ENCODE data around the gene SORCS2. TPM values are rescaled to one million over a fixed set of nuclear protein-coding genes. Genes with fewer than 3 reads are reported as not detected.

SORCS2 gene
- total and polyA plus RNA-seq, 2 donors (not counting 1 experiment from before 2014, with no cell fraction given): not detected

DNA sequence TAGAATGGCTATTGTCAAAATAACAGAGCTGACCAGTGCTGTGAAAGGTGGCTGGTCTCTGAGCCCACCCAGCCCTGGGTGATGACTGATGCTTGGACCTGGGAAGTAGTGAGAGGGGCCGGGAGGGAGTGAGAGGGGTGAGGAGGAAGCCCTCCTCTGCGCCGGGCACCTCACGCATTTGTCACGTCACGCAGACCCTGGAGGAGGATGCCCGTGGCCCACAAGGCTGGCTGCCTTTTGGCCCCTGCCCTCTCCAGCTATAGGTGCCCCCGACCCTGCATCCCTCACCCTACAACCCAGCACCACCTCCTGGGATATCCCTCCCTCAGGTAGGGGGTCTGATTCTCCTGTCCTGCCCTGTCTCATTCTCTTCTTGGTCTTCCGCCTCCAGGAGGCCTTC is 539.9 kb downstream of the SORCS2 start:
- Mint-ChIP-seq H3K4me3 (no peak overlapping the region), H3K27me3 (peaks cover 4% of the 10 kb centered on the region), H3K9me3 (ENCODE audit: insufficient read depth) (no peaks in the 10 kb centered on the region), H3K27ac (no peak overlapping the region), H3K4me1 (no peaks in the 10 kb centered on the region)
- Histone ChIP-seq H2AFZ (ENCODE audit: insufficient read depth, low read depth, low read length, poor library complexity, severe bottlenecking) (no peak overlapping the region), H3K9ac (ENCODE audit: low read length) (no peak overlapping the region), H3K4me3 (ENCODE audit: control extremely low read depth in 1 of 5, extremely low read depth in 1 of 5, insufficient read depth in 1 of 5, low read depth in 2 of 5, low read length in 4 of 5) (no peak overlapping the region), H3K9me3 (ENCODE audit: control extremely low read depth in 1 of 3, control insufficient read depth in 2 of 3, insufficient read depth in 1 of 3, low read length in 2 of 3) (peaks cover 0 to 3% (median 0%) of the 10 kb centered on the region in 3 donors), H3K4me2 (replicated peaks; ENCODE audit: low read depth, low read length, poor library complexity, severe bottlenecking) (no peak overlapping the region), H3K27me3 (replicated peaks in 1 of 4; ENCODE audit: control extremely low read depth in 1 of 4, control insufficient read depth in 3 of 4, insufficient read depth in 4 of 4, low read length in 3 of 4) (no peaks in the 10 kb centered on the region), H3K36me3 (replicated peaks in 1 of 2; ENCODE audit: control extremely low read depth in 1 of 2, control insufficient read depth in 1 of 2, extremely low read depth in 1 of 2, insufficient read depth in 2 of 2, low read length in 1 of 2) (no peaks in the 10 kb centered on the region), H3K79me2 (ENCODE audit: control insufficient read depth, insufficient read depth, low read length) (no peaks in the 10 kb centered on the region), H3K27ac (ENCODE audit: low read length in 2 of 2) (no peak overlapping the region), H3K4me1 (ENCODE audit: control insufficient read depth in 2 of 2, insufficient read depth in 2 of 2, low read length in 2 of 2) (no peaks in the 10 kb centered on the region), H4K20me1 (ENCODE audit: control insufficient read depth, insufficient read depth, low read length, poor library complexity, severe bottlenecking) (no peaks in the 10 kb centered on the region)
- TF ChIP-seq EZH2 (IDR thresholded peaks at IDR 0.05; ENCODE audit: borderline replicate concordance, insufficient read depth, low read depth, low read length, poor library complexity, severe bottlenecking): no peak
- TF ChIP-seq, protein P1, sequence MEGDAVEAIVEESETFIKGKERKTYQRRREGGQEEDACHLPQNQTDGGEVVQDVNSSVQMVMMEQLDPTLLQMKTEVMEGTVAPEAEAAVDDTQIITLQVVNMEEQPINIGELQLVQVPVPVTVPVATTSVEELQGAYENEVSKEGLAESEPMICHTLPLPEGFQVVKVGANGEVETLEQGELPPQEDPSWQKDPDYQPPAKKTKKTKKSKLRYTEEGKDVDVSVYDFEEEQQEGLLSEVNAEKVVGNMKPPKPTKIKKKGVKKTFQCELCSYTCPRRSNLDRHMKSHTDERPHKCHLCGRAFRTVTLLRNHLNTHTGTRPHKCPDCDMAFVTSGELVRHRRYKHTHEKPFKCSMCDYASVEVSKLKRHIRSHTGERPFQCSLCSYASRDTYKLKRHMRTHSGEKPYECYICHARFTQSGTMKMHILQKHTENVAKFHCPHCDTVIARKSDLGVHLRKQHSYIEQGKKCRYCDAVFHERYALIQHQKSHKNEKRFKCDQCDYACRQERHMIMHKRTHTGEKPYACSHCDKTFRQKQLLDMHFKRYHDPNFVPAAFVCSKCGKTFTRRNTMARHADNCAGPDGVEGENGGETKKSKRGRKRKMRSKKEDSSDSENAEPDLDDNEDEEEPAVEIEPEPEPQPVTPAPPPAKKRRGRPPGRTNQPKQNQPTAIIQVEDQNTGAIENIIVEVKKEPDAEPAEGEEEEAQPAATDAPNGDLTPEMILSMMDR (IDR thresholded peaks at IDR 0.05): no peak
- intact Hi-C loops (cut with micrococcal nuclease): no loop called here
- 87% methylated on average over 7 of the region's 9 CpGs for WGBS (ENCODE audit: insufficient coverage)
- DNase-seq (no peak), ATAC-seq (ENCODE audit: low read depth) (no peak)
- CTCF ChIA-PET: no interaction called here
- POLR2A ChIA-PET: no interaction called here

DNA sequence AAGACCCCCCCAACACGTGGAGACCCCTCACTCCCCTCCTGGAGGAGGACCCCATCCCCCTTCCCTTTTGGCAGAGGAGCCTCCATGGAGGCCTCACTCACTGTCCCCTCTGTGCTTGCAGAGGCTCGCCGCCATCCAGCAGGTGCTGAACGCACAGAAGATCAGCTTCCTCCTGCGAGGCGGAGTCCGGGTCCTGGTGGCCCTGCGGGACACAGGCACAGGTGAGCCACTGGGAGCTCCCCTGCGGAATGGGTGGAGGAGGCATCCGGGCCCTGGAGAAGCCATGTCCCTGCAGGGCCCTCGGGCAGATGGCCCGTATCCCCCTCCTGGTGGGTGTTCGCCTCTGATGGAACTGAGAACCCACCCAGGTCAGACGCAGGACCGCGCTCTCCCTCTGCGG is 540.9 kb downstream of the SORCS2 start:
- POLR2A ChIA-PET: no interaction called here
- H3K4me2 ChIP-seq (replicated peaks; ENCODE audit: low read depth, low read length, poor library complexity, severe bottlenecking): no peak overlapping the region
- H3K4me3 Mint-ChIP-seq: no peak overlapping the region

More for the DNA sequence above, 540.9 kb downstream of the SORCS2 start:
- H3K27ac Mint-ChIP-seq: no peak overlapping the region
- Histone ChIP-seq H3K9ac (ENCODE audit: low read length) (no peak overlapping the region), H3K36me3 (replicated peaks in 1 of 2; ENCODE audit: control extremely low read depth in 1 of 2, control insufficient read depth in 1 of 2, extremely low read depth in 1 of 2, insufficient read depth in 2 of 2, low read length in 1 of 2) (no peaks in the 10 kb centered on the region), H4K20me1 (ENCODE audit: control insufficient read depth, insufficient read depth, low read length, poor library complexity, severe bottlenecking) (no peaks in the 10 kb centered on the region), H3K27ac (ENCODE audit: low read length in 2 of 2) (no peak overlapping the region), H3K4me1 (ENCODE audit: control insufficient read depth in 2 of 2, insufficient read depth in 2 of 2, low read length in 2 of 2) (no peaks in the 10 kb centered on the region), H3K9me3 (ENCODE audit: control extremely low read depth in 1 of 3, control insufficient read depth in 2 of 3, insufficient read depth in 1 of 3, low read length in 2 of 3) (peaks cover 0 to 9% (median 0%) of the 10 kb centered on the region in 3 donors), H3K79me2 (ENCODE audit: control insufficient read depth, insufficient read depth, low read length) (no peaks in the 10 kb centered on the region), H3K4me3 (ENCODE audit: control extremely low read depth in 1 of 5, extremely low read depth in 1 of 5, insufficient read depth in 1 of 5, low read depth in 2 of 5, low read length in 4 of 5) (no peak overlapping the region), H3K27me3 (replicated peaks in 1 of 4; ENCODE audit: control extremely low read depth in 1 of 4, control insufficient read depth in 3 of 4, insufficient read depth in 4 of 4, low read length in 3 of 4) (no peaks in the 10 kb centered on the region), H2AFZ (ENCODE audit: insufficient read depth, low read depth, low read length, poor library complexity, severe bottlenecking) (no peak overlapping the region)
- WGBS (ENCODE audit: insufficient coverage): 88% methylated on average over 16 of the region's 17 CpGs
- H3K27me3 Mint-ChIP-seq: peaks cover 4% of the 10 kb centered on the region
- no peaks in the 10 kb centered on the region for H3K9me3 Mint-ChIP-seq (ENCODE audit: insufficient read depth)
- no peaks in the 10 kb centered on the region for H3K4me1 Mint-ChIP-seq
- TF ChIP-seq, protein P1 (IDR thresholded peaks at IDR 0.05): no peak
- no peak for TF ChIP-seq EZH2 (IDR thresholded peaks at IDR 0.05; ENCODE audit: borderline replicate concordance, insufficient read depth, low read depth, low read length, poor library complexity, severe bottlenecking)
- intact Hi-C loops (cut with micrococcal nuclease): no loop called here
- ATAC-seq (ENCODE audit: low read depth) (no peak), DNase-seq (no peak)
- CTCF ChIA-PET: no interaction called here
